ENCODE measurements around the gene CNTN3.

- TF ChIP-seq CTCF (IDR thresholded peaks at IDR 0.05; ENCODE audit: poor library complexity) (no peak), EZH2 (IDR thresholded peaks at IDR 0.05; ENCODE audit: borderline replicate concordance) (no peak)
Measured at GRCh38 chr3:74651885-74652284, 37.4 kb upstream of the CNTN3 start.
